Endometrial microvascular endothelial cells (primary cell): Measurements from ENCODE around the gene EXT2. TPM values are rescaled to one million over a fixed set of nuclear protein-coding genes. Genes with fewer than 3 reads are reported as not detected.

ENCODE experiments used
- in situ Hi-C: cut with HindIII; loops from 2 replicates; pipeline ENCODE4 v1.10.0; 2017; ENCODE audit warnings: low sequenced_read_pairs, low pct_unique_long_range_greater_than_20kb; ENCODE audit errors: inconsistent ontology term
- total RNA-seq: library from RNA; depleted of rRNA; stranded (reverse); fragments of >200 nt; gene quantifications from one replicate; pipeline ENCODE4 v1.2.3, GENCODE V29; 2015; ENCODE audit errors: inconsistent ontology term

Gene EXT2
- total RNA-seq, 1 donor from 2014 or later: 97.4 TPM

DNA sequence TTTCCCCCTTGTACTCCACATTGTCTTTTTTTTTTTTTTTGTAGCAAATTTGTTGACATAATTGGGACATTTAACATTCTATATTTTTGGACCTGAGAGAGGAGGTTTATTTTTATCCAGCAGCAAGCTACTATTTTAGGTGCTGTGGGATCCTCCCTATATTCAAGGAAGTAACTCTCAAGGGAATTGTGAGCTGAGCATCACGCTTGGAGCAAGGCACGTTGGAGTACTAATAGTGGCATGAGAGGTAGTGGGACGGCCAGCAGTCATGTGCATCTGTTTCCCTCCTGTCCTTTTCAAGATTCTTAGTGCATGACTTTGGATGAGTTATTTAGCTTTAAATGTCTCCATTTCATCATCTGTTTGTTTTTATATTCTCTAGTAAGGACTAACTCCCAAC is 52.3 kb downstream of the EXT2 start:
- in situ Hi-C loops: no loop called here

DNA sequence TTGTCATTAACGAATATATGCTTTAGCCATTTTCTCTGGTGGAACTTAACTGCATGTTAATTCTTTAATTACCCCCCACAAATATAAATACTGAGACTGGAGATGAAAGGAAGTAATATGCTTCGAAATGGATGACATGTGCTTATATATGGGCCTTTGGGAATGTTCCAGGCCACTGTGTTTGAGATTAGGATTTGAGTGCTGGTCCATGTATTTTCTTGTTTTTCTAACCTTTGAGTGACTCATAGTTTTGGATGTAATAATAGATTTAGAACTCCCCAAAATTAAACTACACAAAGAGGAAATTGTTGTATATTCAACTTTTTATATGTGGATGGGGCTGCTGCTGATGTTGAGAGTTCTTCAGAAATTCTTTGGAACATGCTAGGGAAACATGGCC is 54.2 kb downstream of the EXT2 start:
- in situ Hi-C loops: no loop called here

DNA sequence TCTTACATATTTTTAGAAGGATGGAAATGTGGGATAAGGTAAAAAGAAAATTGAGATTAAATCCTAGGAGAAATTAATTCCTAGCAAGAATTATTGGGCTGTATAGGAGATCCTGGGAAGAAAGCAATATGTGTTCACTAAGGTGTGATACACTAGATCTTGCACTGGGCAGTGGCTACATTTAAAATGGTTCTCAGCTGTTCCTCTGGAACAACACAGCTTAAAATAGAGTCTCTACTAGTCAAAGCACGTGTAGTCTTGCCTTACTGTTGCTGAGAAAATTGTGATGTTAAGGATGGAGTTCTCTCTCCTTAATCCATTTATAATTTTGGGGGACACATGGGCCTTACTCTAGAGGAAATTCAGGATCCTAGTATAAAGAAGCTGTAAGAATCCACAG is 54.9 kb downstream of the EXT2 start:
- in situ Hi-C loops: no loop called here

DNA sequence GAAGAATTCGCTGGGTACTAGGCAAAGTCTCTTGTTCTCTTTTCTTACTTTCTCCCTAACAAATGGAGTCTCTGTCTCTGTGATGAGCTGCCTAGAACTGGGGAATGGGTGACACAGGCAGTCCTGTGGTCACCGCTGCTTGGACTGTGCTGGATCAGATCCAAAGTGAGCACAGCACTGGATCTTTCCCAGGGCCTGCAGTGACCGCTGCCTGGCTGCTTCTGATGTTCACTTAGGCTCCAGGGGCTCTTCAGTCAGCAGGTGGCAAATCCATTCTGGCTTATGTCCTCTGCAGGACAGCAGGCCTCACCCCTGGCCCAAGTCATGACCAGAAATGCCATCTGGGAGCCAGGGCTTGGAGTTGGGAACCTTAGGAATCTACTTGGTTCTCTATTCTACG is 61.5 kb downstream of the EXT2 start:
- in situ Hi-C loops: no loop called here

DNA sequence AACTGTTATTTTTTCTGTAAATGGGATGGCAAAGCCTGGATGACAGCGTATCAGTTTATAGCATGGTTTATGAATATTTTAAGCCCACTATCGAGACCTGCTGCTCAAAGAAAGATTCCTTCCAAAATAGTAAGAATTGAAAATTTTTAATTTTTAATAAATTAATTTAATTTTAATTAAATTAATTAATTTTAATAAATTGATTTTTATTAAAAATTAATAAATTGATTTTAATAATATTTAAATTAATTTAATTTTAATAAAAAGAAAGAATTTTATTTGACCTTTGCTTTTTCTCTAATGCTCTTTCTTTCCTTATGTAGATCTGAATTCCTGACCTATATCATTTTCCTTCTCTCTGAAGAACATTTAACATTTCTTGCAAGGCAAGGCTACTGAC is 62.9 kb downstream of the EXT2 start:
- in situ Hi-C loops: no loop called here

DNA sequence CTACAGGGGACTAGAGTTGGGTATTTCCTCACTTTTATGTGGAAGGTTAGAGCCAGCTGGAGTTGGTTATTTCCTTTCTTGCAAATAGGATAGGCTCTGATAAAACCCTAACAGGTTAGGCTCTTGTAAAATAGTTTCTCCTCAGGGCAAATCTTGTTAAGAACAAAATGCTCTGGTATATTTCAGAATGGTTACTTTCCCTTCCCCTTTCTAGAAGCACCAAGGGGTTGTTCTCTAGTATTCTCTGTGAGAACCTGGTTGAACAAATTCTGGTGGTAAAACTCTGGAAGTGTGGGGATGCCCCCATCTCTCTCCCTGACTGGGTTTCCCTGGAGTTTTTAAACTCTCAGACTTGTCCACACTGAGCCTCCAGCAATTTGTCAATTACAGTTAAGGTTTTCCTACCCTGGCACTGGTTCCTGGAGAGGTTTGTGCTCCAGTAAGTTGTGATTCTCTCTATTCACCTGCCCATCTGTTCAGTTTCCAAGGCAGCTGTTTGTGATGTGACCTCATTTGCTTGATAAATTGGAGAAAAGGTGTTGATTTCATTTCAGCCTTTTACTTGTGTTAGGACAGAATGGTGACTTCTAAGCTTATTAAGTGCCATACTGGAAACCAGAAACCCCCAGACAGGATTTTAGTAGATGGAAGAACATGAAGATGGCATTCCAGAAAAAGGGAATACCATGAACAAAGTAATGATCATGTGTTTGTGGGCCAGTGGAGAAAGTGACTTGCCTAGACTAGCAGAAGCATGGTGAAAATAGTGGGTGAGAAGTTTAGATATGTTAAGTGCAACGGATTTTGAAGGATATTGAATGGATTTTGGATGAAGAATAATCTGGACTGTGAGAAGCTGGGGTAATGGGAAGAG is 64.6 kb downstream of the EXT2 start:
- in situ Hi-C loops: no loop called here

DNA sequence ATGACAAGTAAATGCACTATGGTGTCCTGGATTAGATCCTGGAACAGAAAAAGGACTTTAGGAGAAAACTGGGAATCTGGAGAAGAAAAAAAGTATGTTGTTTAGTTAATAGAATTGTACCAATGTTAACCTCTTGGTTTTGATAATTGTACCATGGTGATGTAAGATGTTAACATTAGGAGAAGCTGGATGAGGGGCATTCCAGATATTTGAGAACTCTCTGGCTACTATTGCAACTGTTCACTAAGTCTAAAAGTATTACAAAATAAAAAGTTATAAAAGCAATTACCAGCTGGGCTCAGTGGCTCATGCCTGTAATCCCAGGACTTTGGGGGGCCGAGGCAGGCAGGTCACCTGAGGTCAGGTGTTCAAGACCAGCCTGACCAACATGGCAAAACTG is 66.5 kb downstream of the EXT2 start:
- in situ Hi-C loops: no loop called here

DNA sequence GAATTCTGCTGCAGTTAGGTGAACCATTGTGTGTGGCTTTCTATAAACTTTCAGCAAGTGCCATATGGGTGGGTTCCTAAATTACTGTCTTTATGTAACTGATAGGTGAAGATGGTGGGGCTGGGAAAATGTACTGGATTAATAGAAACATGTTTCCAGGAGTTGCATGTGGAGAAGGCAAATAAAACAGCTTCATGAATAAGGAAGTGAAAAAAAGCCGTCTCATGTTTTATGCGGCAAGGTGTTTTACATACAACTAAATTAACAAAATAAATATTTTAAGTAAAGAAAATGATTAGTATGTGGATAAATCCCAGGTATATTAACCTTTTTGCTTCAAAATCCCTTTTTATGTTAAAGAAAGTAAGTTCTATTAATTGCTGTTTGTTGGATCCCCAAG is 67.2 kb downstream of the EXT2 start:
- in situ Hi-C loops: no loop called here

DNA sequence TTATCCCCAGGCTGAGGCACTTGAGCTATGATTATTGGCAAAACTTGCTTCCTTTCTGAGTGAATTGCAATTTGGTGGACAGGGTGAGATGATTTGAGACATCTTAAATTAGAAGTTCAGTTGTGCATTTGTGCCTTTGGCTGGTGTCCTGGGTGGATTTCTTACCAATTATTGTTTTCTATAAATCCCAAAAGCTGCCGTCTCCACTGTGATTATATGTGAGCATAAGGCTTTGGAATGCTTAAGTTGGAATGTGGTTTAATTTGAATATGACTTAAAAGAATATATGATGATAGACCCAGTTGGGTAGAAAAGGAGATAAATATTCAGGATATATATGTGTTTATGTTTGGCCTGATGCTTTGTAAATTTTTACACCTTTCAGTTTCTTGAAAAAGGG is 70.0 kb downstream of the EXT2 start:
- in situ Hi-C loops: no loop called here

DNA sequence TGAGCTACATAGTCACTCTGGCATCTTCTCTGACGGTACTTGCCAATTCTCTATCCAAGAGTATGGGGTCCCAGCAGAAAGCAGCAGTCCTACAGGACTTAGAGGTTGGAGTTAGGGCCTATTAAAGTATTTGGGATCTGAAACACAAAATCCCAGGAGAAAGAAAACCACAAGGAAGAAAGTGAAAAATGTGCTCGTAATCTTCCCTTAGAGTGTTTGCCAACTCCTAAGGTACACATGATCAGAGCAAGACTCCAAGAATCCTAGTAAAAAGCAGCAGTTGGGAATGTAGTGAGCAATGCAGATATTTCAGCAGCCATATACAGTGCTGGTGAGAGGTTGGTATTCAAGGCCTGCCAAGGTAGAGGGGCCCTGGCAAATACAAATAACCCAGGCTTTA is 71.6 kb downstream of the EXT2 start:
- in situ Hi-C loops: no loop called here

DNA sequence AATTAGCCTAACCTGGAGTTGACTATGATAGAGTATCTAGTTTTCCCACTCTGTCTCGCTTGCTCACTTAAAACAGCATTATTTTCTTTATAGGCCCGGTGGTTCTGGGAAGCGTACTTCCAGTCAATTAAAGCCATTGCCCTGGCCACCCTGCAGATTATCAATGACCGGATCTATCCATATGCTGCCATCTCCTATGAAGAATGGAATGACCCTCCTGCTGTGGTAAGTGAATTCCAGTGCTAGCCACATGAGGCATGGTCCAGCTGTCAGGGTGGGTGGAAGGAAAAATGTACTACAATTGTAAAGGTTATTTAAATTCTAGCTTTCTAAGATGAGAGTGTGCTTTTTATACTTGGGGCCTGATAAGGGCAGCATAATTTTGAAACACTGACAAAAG is 76.0 kb downstream of the EXT2 start:
- in situ Hi-C loops: no loop called here

DNA sequence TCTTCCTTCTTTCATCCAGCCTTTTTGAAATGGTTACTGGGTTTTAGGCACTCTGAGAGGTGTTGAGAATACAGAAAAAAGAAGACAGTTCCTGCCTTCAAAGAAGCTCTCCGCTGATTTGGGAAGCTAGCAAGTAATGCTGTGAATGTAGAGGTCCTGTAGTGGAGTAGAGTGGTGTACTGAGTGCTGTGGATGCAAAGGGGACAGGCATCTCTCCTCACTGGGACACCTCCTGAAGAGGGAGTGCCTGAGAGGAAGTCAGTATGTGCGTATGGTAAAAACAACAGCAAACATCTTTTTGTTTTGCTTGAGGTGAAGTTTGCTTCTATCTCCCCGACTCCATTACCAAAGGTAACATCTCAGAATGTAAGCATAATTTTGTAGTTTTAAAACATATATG is 77.5 kb downstream of the EXT2 start:
- in situ Hi-C loops: no loop called here

DNA sequence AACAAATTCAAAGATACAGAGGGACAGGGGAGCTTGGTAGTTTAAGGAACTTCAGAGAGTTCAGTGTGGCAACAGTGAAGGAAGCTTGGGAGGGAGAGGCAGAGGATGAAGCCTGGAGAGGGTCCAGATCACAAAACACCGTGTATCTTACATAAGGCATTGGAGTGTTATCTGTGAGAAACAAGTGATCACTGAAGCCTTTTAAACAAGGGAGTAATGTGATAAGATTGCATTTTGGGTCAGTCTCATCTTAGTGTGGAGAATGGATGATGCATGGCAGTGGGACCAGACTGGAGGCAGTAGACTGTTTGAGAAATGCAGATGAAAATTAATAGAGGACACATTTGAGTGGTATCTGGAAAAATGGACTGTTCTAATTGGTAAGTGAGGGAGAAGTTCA is 79.4 kb downstream of the EXT2 start:
- in situ Hi-C loops: no loop called here

DNA sequence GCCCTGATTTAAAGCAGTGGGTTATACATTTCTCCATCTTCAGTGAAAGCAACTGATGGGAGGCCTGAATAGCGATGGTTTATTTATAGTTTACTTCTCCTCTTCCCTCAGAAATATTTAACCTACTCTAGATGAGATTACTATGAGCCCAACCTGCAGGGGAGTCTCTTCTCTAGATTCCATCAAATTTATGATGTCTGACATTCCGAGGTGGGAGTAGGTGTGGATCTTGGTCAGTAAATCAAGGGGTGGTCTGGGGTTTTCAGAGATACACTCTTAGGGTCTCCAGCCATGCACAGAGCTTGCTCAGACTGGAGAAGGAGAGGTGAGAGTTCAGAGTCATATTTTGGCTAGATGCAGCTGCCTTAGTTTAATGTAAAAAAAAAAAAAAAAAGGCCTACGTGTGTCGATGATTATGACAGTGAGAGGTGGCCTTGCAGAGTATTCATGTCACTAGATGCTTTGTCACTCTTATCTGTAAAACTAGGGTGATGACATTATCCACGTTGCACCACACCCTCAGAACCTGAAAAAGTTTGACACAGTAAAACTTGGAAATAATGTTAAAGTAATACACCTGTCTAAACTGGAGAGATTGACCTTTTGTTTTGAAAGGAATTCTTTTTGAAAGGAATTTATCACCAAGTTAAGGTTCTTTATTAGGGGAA is 81.2 kb downstream of the EXT2 start:
- in situ Hi-C loops: no loop called here

DNA sequence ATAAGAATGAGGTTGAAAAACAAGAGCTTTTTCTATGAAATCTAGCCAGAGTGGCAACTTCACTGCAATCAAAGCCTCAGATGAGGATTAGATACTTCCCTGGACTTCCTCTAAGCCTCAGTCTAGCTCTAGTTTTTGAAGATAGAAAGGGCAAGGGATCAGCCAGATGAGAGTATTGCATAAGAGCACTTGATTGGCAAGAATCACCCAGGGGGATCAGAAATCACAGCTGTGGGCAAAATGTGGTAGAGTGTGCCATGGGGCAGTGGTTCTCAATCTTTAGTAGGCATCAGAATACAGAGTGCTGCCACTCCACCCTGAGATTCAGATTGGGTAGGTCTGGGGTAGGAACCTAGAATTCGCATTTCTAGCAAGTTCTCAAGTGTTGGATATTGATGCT is 82.4 kb downstream of the EXT2 start:
- in situ Hi-C loops: no loop called here

DNA sequence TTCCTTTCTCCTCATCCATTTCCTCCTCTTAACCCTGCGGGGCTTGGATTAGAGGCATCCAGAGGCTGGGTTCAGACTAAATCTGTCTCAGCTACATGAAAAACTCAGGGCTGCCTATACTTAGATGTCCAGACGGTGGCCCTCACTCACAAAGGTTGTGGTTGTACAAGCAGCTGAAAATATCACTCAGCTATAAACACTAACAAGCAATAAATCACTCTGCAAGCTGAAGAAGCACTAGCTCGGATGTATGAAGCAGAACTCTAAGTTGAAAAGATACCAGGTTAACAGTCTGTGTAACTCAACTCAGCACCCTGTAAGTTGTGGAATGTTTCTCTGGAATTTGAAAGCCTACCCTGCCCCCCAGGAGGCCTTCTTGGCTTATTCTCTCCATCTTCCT is 82.9 kb downstream of the EXT2 start:
- in situ Hi-C loops: no loop called here

DNA sequence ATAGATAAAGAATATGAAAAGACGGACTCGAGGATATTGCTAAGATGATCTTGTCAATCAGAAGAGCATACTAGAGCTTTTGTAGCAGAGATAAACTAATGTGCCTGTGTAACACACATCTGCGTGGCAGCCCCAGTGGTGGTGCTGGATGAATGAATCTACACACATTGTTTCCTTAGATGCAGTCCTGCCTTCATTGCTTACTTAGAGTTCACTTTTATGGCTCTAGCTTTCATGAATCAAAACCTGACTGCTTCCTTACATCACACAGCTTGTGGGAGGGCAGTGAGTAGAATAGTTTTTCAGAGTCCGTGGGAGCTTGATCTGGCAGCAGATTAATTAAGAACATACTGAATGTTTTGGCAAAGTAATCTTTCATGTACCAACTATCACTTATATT is 83.7 kb downstream of the EXT2 start:
- in situ Hi-C loops: no loop called here

DNA sequence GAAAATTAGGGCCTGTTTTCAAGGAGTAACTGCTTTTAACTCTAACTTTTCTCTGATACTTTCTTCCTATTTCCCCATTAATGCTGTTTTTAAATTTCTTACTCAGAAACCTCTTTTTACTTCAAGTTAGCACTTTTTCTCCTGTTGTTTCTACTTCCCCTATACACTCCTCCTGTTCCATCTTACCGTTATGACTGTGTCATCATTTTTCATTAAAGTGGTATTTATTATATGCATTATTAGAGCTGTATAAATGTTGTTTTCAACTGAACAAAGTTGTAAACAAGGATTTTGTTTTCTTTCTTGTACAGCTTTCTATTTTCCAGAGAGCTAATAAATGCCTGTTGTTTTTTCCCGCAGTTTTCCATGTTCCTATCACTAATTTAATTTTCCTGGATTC is 84.6 kb downstream of the EXT2 start:
- in situ Hi-C loops: no loop called here

DNA sequence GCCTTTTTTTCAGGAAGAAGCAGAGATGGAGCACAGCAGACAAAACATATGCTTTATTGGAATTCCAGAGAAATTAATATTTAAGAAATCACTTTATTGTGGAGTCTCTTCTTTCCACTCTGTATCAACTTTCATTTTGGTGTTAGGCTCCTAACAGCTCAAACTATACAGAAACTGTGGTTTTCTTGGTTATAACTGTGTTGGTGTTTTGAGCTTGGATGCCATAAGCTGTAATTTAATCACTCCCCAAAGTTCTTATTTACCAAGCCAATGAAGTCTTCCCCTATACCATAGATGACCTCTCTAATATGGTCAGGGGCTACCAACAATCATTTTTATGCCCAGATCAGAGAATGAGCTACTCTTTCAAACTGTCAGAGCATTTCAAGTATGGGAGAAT is 90.0 kb downstream of the EXT2 start:
- in situ Hi-C loops: no loop called here

DNA sequence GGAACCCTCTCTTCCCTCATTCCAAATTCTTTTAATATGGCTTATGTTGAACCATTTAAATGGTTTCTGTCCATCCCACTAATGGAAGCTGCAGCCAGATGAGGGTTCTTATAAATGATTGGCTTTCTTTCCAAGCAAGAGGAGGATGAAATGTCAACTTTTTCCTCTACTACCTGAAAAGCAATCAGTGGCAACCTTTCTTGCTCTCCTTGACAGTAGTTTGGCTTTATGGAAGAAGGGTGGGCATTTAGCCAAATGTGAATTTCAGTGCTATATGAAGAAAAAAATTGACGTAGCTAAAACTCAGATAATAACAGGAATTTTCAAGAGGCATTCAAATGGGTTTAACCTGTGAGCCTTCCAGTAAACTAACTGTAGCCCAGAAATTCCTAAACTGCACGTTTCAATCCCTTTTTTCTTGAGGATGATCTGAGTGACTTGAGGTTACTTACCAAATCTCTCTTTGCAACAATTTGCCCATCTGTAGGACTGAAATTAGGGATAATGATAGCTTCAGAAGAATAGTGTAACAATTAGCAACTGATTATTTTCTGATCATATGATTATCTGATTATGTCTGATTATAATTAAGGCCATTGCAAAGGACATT is 90.9 kb downstream of the EXT2 start:
- in situ Hi-C loops: no loop called here
